A549 (cell line): ENCODE results near the gene SLC2A5. TPM values are rescaled to one million over a fixed set of nuclear protein-coding genes. Genes with fewer than 3 reads are reported as not detected.

Experiments used
- ATAC-seq, 2 experiments: fragments of 200-7000 bp in 1 of 2; fragments of >200 bp in 1 of 2; cut with Nextera tagmentation in 1 of 2; cut with Tn5 transposase in 1 of 2; 3 replicates each; pipeline versions ENCODE4 v1.8.0 to v1.9.1; 2018 to 2020; ENCODE audit warnings: mild to moderate bottlenecking in 1 of 2, moderate library complexity in 1 of 2
- CTCF ChIA-PET: fragments of 300-600 bp; sonication (Branson Sonifier 250); formaldehyde crosslinking; extraction: SDS; loops from one replicate; lab custom pipeline; 2021; ENCODE audit warnings: antibody characterized with exemption, inconsistent platforms; lab: Yijun Ruan, JAX
- POLR2A ChIA-PET: fragments of 350-600 bp; formaldehyde crosslinking; extraction: SDS; loops from one replicate; lab custom pipeline; 2021; ENCODE audit warnings: antibody characterized with exemption, inconsistent platforms; lab: Yijun Ruan, JAX
- DNase-seq, 2 experiments: peaks; one replicate each; pipeline versions ENCODE4 v3.0.0 to v3.0.0-alpha.2; 2011 to 2016; ENCODE audit warnings: low read depth in 1 of 2, low spot score in 1 of 2
- FAIRE-seq: peaks from 2 replicates; lab custom pipeline; 2011; peaks lifted over from hg19 to GRCh38; lab: Jason Lieb, UNC
- H3K27ac ChIP-seq, 2 experiments: fragments of >200 bp; sonication (Bioruptor Twin); formaldehyde crosslinking; 3 replicates each; pipeline ENCODE4 v1.5.1; 2016 to 2017
- H3K4me1 ChIP-seq: fragments of >200 bp; sonication (Bioruptor Twin); formaldehyde crosslinking; 3 replicates; pipeline ENCODE4 v1.6.1; 2016
- H3K4me2 ChIP-seq: fragments of >200 bp; sonication (Bioruptor Twin); formaldehyde crosslinking; 3 replicates; pipeline ENCODE4 v1.6.1; 2016
- H3K4me3 ChIP-seq: fragments of >200 bp; sonication (Bioruptor Twin); formaldehyde crosslinking; 3 replicates; pipeline ENCODE4 v1.5.1; 2016
- H3K9me3 ChIP-seq: fragments of >200 bp; sonication (Bioruptor Twin); formaldehyde crosslinking; 3 replicates; pipeline ENCODE4 v1.6.1; 2016
- CBX2 ChIP-seq: fragments of 200-600 bp; sonication (generic); IDR thresholded peaks from 2 replicates; pipeline ENCODE4 v1.6.1; 2016; ENCODE audit warnings: low read depth, mild to moderate bottlenecking, borderline replicate concordance
- CHD2 ChIP-seq: fragments of 150-350 bp; IDR thresholded peaks from 2 replicates; pipeline ENCODE4 v1.6.1; 2014; ENCODE audit warnings: low read length; ENCODE audit not compliant: partially characterized antibody
- EHF ChIP-seq: fragments of 250-450 bp; sonication (Bioruptor Pico); IDR thresholded peaks from 2 replicates; pipeline ENCODE4 v1.5.0; 2020; ENCODE audit warnings: mild to moderate bottlenecking
- EHMT2 ChIP-seq: fragments of 200-600 bp; sonication (generic); IDR thresholded peaks from 2 replicates; pipeline ENCODE4 v1.6.1; 2016; ENCODE audit warnings: antibody characterized with exemption, low read depth, mild to moderate bottlenecking, moderate library complexity
- EP300 ChIP-seq, 2 experiments: fragments of >200 bp; sonication (Bioruptor Twin); formaldehyde crosslinking; IDR thresholded peaks; 2 replicates in 1 of 2; 3 replicates in 1 of 2; pipeline ENCODE4 v1.6.1; 2016 to 2017
- FOXS1 ChIP-seq: fragments of 250-450 bp; sonication (Bioruptor Pico); IDR thresholded peaks from 2 replicates; pipeline ENCODE4 v1.5.0; 2020; ENCODE audit warnings: mild to moderate bottlenecking, moderate library complexity
- GATA3 ChIP-seq: IDR thresholded peaks from 2 replicates; pipeline ENCODE4 v1.6.1; 2012; ENCODE audit warnings: borderline replicate concordance
- HOXA7 ChIP-seq: fragments of 250-450 bp; sonication (Bioruptor Pico); IDR thresholded peaks from 2 replicates; pipeline ENCODE4 v1.5.0; 2020; ENCODE audit warnings: mild to moderate bottlenecking, moderate library complexity
- MYC ChIP-seq: IDR thresholded peaks from 2 replicates; pipeline ENCODE4 v1.6.1; 2012; ENCODE audit warnings: mild to moderate bottlenecking, inconsistent platforms, low read length, improper control_type of control experiment, borderline replicate concordance
- NR3C1 ChIP-seq: fragments of >200 bp; sonication (Bioruptor Twin); formaldehyde crosslinking; IDR thresholded peaks from 3 replicates; pipeline ENCODE4 v1.6.1; 2017
- RAD21 ChIP-seq, 2 experiments: fragments of >200 bp in 1 of 2; sonication (Bioruptor Twin) in 1 of 2; formaldehyde crosslinking in 1 of 2; IDR thresholded peaks in 1 of 2; conservative IDR thresholded peaks in 1 of 2; 2 replicates in 1 of 2; 3 replicates in 1 of 2; pipeline ENCODE4 v1.6.1; 2012 to 2018; ENCODE audit warnings: inconsistent platforms in 1 of 2
- RARB ChIP-seq: fragments of 250-450 bp; sonication (Bioruptor Pico); IDR thresholded peaks from 2 replicates; pipeline ENCODE4 v1.8.0; 2021; ENCODE audit warnings: mild to moderate bottlenecking, moderate library complexity
- RCOR1 ChIP-seq: fragments of 150-350 bp; IDR thresholded peaks from 2 replicates; pipeline ENCODE4 v1.6.1; 2014; ENCODE audit warnings: antibody characterized with exemption, low read length, low read depth
- SREBF2 ChIP-seq: fragments of 450-650 bp; IDR thresholded peaks from 2 replicates; pipeline ENCODE4 v1.6.1; 2014; ENCODE audit warnings: mild to moderate bottlenecking, moderate library complexity
- TFCP2L1 ChIP-seq: fragments of 250-450 bp; sonication (Bioruptor Pico); IDR thresholded peaks from 2 replicates; pipeline ENCODE4 v1.5.0; 2021; ENCODE audit warnings: mild to moderate bottlenecking
- TP53 ChIP-seq: fragments of 250-450 bp; sonication (Bioruptor Pico); IDR thresholded peaks from 2 replicates; pipeline ENCODE4 v1.5.0; 2021; ENCODE audit warnings: mild to moderate bottlenecking, moderate library complexity
- ZC3H11A ChIP-seq: fragments of 450-650 bp; IDR thresholded peaks from 2 replicates; pipeline ENCODE4 v1.6.1; 2014; ENCODE audit warnings: antibody characterized with exemption, mild to moderate bottlenecking
- ZFP36 ChIP-seq: fragments of 450-650 bp; IDR thresholded peaks from 2 replicates; pipeline ENCODE4 v1.6.1; 2014; ENCODE audit warnings: borderline replicate concordance; ENCODE audit not compliant: partially characterized antibody
- ZNF302 ChIP-seq: fragments of 250-450 bp; sonication (Bioruptor Pico); IDR thresholded peaks from 2 replicates; pipeline ENCODE4 v1.9.0; 2021; ENCODE audit warnings: inconsistent platforms, mild to moderate bottlenecking, moderate library complexity
- ZSCAN20 ChIP-seq: fragments of 250-450 bp; sonication (Bioruptor Pico); IDR thresholded peaks from 2 replicates; pipeline ENCODE4 v1.8.0; 2022; ENCODE audit warnings: mild to moderate bottlenecking, moderate library complexity
- WGBS: methylation state at CpG from one replicate; pipeline ENCODE4 v1.1.6; 2017; ENCODE audit errors: missing lambda C conversion rate; 5-methylcytosine and 5-hydroxymethylcytosine counted together
- polyA plus RNA-seq, 4 experiments: library from polyadenylated mRNA; depleted of rRNA in 3 of 4; stranded (reverse); fragments of >200 nt; fragmentation: RNase III in 1 of 4; extraction: RNeasy Plus Mini Kit Qiagen cat#74134 plus additional on column Dnase treatment in 1 of 4; gene quantifications; 2 replicates in 3 of 4; 3 replicates in 1 of 4; pipeline ENCODE4 v1.2.3, GENCODE V29; 2011 to 2017
- TF ChIP-seq, protein P1 (sequence below): fragments of 250-450 bp; sonication (Bioruptor Pico); IDR thresholded peaks from 2 replicates; pipeline ENCODE4 v1.5.0; 2020; ENCODE audit warnings: low read depth, mild to moderate bottlenecking, moderate library complexity
- TF ChIP-seq, protein P2 (sequence below): fragments of >200 bp; sonication (Bioruptor Twin); formaldehyde crosslinking; IDR thresholded peaks from 2 replicates; pipeline ENCODE4 v1.6.1; 2016
- TF ChIP-seq, protein P3 (sequence below): fragments of 450-650 bp; IDR thresholded peaks from 2 replicates; pipeline ENCODE4 v1.6.1; 2014; ENCODE audit warnings: antibody characterized with exemption
- TF ChIP-seq, protein P4 (sequence below): fragments of 250-450 bp; sonication (Bioruptor Pico); IDR thresholded peaks from 2 replicates; pipeline ENCODE4 v1.5.0; 2021; ENCODE audit warnings: mild to moderate bottlenecking, moderate library complexity, borderline replicate concordance
- TF ChIP-seq, protein P5 (sequence below): fragments of >200 bp; sonication (Bioruptor Twin); formaldehyde crosslinking; IDR thresholded peaks from 3 replicates; pipeline ENCODE4 v1.6.1; 2016

Gene SLC2A5
- polyA plus RNA-seq, 2 of the 4 experiments (the other 2 are of a cell fraction) = 0.12 to 0.19 TPM

DNA sequence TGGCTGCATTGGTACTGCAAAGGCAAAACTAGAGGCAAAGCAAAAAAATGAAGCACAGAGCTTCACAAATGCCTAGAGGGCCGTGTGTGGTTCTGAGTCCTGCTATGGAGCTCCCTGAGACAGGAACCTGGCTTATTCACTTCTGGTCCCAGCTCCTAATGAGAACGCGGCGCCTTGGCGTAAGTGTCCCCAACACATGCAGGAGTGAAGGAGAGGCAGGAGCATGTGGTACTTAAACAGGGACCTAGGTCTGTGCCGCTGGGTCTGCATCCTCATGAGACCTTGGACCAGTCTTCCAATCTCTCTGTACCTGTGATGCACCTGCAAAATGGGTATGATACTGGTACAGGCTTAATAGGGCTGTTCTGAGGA is 28.8 kb downstream of the SLC2A5 start (continued):
- TF ChIP-seq, protein P1, sequence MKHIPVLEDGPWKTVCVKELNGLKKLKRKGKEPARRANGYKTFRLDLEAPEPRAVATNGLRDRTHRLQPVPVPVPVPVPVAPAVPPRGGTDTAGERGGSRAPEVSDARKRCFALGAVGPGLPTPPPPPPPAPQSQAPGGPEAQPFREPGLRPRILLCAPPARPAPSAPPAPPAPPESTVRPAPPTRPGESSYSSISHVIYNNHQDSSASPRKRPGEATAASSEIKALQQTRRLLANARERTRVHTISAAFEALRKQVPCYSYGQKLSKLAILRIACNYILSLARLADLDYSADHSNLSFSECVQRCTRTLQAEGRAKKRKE = no peak
- TF ChIP-seq RAD21 (conservative IDR thresholded peaks at IDR 0.05 in 1 of 2, IDR thresholded peaks at IDR 0.05 in 1 of 2) = no peak
- no peak for TF ChIP-seq TFCP2L1
- no peak for TF ChIP-seq NR3C1
- TF ChIP-seq CBX2 = no peak
- TF ChIP-seq EHMT2 = no peak
- TF ChIP-seq ZNF302 = no peak
- no peak for TF ChIP-seq CHD2
- TF ChIP-seq, protein P2, sequence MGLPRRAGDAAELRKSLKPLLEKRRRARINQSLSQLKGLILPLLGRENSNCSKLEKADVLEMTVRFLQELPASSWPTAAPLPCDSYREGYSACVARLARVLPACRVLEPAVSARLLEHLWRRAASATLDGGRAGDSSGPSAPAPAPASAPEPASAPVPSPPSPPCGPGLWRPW = no peak
- no peak for TF ChIP-seq ZC3H11A
- no peak for TF ChIP-seq GATA3
- no peak for TF ChIP-seq FOXS1 (CRISPR knock-in tag)

DNA sequence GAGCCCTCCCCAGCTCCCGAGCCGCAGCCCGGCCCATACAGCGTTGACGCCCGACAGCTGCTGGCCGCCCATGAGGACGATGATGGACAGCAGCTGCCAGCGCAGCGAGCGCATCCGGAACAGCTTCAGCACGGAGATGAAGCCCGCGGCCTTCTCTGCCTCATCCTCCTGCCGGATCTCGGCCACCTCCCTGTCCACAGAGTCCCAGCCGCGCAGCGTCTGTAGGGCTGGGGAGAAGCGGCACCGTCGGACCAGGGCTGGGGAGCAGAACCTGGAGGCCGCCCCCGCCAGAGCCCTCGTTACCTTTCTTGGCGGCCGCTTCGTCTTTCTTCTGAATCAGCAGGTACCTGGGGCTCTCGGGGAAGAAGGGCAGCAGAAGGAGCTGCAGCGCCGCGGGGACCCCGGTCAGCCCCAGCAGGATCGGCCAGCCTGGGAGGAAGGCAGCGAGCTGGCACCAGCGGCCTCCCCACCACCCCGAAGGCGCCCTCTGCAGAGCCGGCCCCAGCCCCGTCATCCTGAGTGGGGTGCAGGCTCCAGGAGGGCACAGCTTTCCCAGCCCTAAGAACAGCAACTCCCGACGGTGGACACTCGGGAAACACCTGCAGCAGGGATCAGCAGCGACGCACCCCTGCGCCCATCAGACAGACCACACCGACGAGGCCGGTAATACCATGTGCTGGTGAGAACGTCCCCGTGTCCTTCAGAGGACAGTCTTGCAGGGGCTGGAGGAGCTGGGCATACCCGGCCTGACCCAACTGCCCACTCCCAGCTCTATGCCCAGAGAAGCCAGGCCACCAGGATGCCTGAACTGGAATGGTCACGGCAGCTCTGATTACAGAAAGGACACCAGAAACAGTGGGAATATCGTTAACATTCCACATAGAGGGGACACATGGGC is 29.4 kb downstream of the SLC2A5 start:
- WGBS = 90% methylated on average over 21 of the region's 55 CpGs
- no peak for DNase-seq
- no peak for FAIRE-seq
- ChIA-PET POLR2A (no interaction called here), CTCF (interaction anchor here (0.6 kb wide), 1 partner anchor 165 kb away, joined by 3 read pairs; no protein-coding TSS in a partner anchor)
- Histone ChIP-seq H3K4me3 (no peak overlapping the region), H3K4me1 (no peaks in the 10 kb centered on the region), H3K9me3 (peaks cover 4% of the 10 kb centered on the region; the same call in 2 of the 3 replicates), H3K27ac (no peak overlapping the region), H3K4me2 (no peak overlapping the region)
- TF ChIP-seq RARB (CRISPR knock-in tag) = no peak
- TF ChIP-seq, protein P3, sequence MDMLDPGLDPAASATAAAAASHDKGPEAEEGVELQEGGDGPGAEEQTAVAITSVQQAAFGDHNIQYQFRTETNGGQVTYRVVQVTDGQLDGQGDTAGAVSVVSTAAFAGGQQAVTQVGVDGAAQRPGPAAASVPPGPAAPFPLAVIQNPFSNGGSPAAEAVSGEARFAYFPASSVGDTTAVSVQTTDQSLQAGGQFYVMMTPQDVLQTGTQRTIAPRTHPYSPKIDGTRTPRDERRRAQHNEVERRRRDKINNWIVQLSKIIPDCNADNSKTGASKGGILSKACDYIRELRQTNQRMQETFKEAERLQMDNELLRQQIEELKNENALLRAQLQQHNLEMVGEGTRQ = no peak
- TF ChIP-seq, protein P4, sequence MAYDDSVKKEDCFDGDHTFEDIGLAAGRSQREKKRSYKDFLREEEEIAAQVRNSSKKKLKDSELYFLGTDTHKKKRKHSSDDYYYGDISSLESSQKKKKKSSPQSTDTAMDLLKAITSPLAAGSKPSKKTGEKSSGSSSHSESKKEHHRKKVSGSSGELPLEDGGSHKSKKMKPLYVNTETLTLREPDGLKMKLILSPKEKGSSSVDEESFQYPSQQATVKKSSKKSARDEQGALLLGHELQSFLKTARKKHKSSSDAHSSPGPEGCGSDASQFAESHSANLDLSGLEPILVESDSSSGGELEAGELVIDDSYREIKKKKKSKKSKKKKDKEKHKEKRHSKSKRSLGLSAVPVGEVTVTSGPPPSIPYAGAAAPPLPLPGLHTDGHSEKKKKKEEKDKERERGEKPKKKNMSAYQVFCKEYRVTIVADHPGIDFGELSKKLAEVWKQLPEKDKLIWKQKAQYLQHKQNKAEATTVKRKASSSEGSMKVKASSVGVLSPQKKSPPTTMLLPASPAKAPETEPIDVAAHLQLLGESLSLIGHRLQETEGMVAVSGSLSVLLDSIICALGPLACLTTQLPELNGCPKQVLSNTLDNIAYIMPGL (CRISPR knock-in tag) = no peak
- no peak for TF ChIP-seq ZFP36
- TF ChIP-seq SREBF2 = no peak
- TF ChIP-seq ZSCAN20 (CRISPR knock-in tag) = no peak
- TF ChIP-seq, protein P5, sequence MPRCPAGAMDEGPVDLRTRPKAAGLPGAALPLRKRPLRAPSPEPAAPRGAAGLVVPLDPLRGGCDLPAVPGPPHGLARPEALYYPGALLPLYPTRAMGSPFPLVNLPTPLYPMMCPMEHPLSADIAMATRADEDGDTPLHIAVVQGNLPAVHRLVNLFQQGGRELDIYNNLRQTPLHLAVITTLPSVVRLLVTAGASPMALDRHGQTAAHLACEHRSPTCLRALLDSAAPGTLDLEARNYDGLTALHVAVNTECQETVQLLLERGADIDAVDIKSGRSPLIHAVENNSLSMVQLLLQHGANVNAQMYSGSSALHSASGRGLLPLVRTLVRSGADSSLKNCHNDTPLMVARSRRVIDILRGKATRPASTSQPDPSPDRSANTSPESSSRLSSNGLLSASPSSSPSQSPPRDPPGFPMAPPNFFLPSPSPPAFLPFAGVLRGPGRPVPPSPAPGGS = no peak
- no peak for TF ChIP-seq TFCP2L1
- no peak for TF ChIP-seq TP53
- no peak for TF ChIP-seq EP300 (IDR thresholded peaks at IDR 0.05)
- TF ChIP-seq HOXA7 (CRISPR knock-in tag) = no peak
- no peak for TF ChIP-seq ZC3H11A
- TF ChIP-seq EHMT2 = no peak
- no peak for TF ChIP-seq EHF
- no peak for TF ChIP-seq RCOR1
- no peak for TF ChIP-seq MYC
- TF ChIP-seq, protein P1 = no peak
- ATAC-seq = no peak; a peak in 1 of 6 replicates
